ENCODE results near the gene UBTF.

UBTF gene

DNA sequence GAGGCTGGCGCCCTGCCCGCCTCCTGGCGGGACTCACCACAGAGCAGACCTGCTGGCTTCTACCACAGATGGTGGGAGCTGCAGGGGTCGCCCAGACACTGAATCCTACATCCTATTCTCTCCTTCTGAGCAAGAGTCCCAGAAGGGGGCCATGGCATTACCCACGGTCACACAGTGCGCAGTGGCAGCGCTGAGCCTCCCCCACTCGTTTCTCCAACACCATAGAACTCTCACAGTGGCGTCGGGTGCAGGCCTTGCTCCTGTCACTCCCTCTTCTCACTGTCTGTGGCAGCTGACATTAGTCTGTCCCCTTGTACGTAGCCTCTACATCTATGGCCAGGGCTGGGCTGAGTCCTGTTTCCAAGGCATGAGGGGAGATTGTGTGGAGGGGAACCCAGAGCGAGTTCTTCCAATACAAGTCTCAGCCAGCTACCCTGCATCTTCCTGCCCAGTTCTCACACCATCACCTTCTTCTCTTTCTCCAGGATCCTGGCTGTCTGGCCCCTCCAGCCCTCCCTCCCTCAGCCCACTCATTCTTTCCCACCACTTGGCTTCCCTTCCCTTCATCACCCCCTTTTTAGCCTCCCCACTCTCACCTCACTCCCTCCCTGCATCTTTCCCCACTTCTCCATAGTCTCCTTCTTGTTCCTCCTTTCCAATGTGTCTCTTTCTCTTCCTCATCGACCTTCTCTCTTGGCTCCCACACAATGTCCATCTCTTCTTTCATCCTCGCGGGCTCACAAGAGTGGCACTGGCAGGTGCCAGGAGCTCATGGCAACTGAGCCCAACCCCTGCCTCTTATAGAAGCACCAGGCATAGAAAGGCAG is 5.9 kb downstream of the UBTF start:
- no peak for DNase-seq

DNA sequence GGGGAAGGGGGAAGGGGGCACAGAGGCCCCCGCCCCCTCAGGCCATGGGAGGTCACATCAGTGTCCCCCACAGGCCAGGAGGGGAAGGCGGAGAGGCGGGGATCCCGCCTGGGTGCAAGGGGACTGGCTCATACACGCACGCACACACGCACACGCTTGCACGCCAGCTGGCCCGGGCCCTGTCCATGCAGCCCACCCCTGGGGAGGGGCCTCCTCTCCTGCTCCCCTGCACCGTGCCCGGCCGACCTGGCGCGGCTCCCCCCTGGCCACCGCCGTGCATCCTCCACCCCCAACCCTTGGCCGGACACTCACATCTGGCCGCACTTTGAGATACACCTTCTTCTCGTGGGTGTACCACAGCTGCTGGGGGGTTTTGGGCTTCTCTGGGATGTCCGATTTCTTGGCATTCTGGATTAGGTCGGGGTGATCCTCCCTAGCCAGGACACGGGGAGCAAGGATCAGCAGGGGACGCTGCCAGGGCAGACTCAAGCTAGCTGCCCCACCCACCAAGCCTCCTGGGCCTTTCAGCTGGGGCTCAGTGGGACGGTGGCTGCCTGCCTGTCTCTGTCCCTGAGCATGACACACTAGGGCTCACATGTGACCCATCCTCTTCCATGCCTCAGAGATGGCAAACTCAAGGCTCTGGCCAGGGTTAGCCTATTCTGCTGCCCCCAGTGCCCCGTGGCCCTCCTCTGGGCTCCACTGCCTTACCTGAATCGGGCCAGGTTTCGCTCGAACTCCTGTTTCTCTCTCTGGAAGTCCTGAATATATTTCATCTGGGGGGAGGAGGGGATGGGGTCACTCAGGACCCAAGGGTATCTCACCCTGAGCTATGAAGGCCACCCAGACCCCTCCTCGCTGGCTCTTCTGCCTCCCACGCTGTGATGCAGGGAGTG is 6.7 kb downstream of the UBTF start:
- no peak for DNase-seq

DNA sequence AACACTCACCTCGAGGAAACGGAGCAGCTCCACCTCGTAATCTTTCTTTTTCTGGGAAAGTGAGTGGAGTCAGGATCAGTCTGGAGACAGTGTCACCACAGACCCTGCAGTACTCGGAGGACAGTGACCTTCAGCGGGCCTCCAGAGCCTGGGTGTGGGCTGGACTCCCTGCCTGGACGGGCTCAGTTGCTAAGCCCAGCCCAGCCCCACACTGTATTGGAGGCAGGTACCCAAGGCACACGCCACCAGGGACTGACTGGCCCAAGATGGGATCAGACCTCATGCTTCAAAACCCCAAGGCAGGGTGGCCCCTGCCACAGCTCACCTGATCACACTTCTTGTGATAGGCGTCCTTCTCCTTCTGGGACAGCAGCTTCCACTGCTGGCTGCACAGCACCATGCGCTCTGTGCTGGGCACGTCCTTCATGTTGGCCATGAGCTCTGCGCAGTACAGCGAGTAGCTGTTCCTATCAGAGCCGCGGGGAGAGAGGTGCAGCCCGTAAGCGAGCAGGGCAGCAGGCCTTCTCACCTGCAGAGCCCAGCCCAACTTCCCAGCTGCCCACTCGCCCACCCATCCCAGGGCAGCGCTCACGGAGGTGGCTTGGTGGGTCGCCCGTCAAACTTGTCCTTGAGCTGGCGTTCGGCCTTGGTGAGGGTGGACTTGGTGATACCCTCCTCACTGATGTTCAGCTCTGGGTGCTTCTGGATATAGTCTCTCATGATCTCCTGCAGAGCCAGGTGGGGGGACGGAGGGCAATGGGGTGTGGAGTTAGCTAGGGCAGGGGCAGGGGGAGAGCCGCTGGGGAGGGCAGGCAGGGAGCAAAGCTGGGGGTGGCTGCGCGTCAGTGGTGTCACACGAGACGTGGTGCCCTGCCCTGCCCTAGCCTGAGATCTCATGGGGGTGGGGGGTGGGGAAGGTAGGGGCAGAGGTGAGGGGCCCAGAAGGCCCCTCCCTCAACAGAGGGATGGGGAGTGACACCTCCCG is 7.9 kb downstream of the UBTF start:
- DNase-seq, result no peak

DNA sequence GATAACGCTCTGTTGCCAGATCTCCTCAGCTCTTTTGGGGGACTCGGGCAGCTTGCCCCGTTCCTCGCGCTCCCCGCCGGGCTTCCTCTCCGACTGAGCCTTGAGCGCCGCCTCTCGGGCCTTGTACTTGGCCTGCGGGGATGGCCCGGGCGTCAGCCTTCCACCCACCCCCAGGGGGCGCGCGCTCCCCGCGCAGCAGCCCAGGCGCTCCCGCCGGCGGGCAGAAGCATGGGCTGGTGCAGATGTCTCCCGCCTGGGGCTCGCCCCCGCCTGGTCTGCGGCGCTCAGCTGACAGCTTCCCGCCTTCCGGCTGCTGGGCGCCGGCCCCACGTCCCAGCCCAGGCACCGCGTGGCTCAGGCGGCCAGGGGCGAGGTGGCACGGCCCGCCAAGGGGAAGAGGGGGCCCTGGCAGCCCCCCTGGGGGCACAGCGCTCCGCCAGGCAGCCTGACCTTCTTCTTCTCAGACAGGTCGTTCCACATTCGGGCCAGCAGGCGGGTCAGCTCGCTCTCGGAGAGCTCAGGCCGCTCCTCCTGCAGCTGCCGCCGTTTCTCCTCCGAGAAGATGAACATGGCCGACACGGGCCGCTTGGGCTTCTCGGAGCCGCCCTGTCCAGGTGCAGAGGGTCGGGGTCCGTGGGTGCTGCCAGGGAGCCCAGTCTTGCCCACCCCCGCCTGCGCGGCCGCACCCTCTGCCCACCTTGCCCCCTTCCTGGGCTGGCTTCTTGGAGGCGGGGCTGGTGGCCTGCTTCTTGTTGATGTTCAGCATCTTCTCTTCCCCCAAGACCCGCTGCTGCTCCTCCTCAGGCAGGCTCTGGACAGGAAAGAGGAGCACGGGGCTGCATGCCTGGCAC is 8.9 kb downstream of the UBTF start:
- DNase-seq, result peak; percentile 85

DNA sequence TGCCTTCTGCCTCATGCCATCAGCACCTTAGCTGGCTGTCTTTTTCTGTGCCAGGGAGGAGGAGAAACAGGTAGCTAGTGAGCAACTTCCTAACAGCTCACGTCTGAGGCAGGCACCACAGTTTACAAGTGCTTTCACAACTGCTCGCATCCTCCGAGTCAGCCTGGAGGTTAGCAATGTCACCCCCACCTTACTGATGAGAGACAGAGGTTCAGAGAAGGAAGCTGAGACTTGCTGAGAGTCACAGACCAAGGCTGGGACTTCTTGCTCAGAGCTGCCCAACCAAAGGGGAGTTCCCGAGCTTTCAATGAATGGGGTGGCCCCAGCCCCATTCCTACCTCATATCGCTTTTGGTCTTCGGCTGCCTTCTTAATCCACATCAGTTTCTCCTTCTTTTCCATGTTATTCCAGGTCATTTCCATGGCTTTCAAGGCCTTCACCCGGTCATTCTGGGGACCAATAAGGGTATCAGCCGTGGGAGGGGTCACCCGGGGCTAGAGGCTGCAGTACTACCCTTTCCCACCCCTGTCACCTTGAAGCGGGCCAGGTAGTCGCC is 9.6 kb downstream of the UBTF start:
- no peak for DNase-seq

DNA sequence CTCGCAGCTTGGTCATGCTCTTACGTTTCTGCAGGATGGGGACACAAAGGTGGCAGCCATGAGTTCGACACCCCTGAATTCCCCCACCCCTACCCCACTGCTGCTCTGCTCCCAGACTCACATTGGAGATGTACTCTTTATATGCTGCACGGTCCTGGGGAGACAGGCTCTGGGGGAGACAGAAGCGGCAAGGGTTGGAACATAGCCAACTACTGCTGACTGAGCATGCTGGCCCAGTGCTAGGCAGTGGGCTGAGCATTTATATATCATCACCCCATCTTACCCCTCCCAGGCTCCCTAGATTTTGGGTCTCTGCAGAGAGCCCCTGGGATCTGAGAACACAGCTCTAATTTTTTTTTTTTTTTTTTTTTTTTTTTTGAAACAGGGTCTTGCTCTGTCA is 11.7 kb downstream of the UBTF start:
- DNase-seq, result no peak

DNA sequence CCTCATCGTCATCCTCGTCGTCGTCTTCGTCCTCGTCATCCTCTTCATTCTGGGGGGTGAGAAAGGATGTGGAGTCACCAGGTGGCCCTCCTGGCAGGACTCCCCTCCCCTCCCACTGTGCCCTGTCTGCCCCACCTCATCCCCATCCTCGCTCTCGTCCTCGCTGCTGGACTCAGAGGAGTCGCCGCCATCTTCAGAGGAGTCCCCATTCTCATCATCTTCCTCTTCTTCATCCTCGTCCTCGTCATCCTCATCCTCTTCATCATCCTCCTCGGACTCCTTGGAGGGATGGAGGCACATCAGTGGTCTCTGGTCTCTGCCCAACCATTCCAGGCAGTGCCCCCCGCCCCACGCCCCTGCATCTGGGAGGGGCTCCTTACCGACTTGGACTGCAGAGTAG is 12.2 kb downstream of the UBTF start:
- DNase-seq, result no peak

DNA sequence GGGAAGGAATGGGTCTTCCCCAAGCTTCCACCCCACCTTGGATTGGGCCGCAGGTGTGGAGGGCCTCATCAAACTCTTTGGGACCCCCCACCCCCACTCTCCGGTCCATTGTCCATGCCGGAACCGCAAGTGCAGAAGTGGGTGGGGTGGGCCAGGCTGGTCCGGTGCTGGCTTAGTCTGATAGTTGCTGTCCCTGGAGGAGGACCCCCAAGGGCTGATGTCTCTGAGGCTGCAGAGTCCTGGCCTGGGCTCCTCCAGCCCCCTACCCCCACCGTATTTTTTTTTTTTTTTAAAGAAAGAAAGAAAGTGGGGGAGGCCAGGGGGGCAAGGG is 12.7 kb downstream of the UBTF start:
- no peak for DNase-seq

DNA sequence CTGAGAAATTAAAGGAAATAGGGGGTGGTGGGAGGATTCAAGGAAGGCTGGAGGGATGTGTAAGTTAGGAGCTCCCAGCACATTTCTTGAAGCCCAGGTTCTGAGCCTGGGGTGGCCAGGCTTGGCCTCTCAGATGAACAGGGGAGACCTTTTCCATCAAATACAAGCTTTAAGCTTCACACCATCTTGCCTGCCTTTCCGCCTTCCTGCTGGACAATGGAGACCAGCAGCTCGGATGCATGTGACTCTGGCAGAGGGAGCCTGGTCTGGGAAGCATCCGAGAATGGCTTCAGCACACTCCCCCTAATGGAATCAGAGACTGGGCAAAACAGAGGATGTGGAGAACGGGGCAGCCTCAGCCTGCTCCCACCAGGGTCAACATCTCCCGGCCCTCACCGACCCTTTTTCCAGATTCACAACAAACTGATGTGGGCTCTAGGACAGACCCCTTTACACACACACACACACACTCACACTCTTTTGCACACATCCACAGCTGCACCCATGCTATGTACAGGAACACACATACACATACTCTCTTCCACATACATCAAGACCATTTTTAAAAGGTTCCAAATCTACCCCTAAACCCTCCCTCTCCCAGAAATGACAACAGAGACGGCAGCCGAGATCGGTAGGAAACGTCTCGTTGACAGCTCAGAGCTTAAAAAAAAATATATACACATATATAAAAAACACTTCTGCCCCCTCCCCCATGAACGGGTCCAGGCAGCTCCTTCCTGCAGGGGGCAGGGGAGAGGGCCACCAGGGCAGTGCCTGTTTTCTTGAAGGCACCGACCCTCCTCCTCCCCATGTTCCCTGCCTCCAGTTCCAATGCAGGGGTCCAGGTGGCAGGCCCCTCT is 13.3 kb downstream of the UBTF start:
- DNase-seq, result no peak

DNA sequence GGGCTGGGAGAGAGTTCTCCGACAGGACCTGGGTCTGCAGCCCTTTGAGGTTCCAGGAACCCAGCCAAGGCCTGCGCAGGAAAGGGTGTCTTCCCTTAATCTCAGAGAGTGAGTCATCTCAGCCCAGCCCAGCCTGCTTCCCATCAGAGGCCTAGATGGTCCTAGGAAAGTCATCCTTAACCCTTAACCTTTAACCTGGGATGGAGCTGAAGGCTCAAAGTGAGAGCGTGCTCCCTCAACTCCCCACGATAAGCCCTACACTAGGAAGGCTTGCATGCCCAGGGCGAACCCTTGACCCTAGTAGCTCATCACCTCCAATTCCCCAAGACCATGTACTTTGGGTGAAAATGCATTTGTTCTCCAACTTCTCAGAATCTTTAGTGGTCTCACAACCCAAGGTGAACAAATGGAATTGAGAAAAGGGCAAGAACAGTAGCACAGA is 15.0 kb downstream of the UBTF start:
- no peak for DNase-seq

DNA sequence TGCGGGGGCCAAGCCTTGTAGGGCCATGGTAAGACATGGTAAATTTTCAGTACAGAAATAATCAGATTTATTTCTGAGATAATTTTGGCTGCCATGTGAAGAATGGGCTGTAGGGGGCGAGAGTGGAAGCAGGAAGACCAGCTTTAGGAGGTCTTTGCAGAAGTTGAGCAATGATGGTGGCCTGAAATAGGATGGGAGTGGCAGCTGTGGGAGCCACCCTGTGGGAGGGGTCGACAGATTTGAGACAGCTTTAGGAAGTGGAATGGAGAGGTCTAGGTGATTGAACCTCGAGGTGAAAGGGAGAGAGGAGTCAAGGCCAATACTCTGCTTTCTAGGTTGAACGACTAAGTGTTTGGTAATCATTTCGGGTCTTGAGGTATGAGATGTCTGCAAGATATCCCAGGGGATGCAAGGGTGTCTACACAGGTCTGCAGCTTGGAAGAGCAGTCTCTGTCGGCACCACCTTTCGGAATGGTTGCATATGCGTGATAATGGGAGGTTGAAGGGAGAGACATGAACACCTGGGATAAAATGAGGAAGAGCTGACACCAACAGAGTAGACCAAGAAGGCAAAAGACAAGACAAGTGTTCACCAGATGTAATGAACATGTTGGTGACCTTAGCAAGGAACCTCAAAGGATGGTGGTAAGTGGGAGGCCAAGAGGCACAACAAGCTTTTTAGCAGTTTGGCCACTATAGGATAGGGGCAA is 15.6 kb downstream of the UBTF start:
- DNase-seq, result peak; percentile 38

DNA sequence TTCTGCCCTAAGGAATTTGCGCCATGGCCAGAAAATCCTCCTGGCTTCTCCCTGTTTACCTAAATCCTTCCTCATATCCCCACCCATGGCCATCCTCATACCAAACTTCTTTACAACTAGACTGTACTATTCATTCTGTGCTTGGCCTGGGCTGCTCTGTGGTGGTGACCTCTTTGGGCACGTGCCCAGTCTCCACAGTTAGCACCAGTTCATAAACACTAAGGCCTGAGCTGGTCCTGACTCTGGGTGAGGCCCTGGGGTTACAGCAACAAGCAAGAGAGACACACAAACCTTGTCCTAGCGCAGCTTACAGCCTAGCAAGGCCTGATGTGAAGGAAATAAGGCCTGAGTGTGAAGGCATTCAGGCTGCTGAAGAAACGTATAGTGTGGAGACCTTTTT is 16.7 kb downstream of the UBTF start:
- DNase-seq, result no peak

DNA sequence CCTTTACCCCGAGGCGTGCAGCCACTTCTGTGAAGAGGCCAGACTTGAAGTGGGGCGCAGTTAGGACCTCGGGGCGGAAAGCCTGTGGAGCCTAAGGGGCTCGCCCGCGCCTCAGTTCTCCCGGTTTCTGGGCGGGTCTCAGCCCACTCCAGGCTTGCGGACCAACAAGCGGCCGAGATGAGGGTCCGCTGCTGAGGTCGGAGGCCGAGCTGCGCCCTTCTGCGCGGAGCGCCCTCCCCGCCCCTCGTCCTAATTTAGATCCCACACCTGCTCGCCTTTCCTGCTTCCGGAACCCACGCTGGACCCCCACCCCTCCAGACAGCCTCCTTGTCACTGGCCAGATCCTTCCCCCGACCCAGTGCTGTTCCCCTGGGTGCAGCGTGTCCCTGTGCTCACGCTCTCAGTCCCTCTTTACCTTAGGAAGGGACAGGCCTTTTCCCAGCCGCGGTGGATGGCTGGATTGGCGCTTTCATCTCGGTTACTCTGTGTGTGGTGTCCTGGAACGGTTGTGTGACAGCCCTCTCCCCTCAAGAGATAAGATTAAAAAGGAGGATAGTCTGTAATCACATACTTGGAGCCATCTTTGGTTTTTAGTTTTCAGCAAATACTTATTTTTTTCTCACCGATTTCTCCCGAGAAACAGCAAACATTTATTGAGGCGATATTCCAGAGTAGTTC is 18.9 kb downstream of the UBTF start:
- DNase-seq, result no peak

DNA sequence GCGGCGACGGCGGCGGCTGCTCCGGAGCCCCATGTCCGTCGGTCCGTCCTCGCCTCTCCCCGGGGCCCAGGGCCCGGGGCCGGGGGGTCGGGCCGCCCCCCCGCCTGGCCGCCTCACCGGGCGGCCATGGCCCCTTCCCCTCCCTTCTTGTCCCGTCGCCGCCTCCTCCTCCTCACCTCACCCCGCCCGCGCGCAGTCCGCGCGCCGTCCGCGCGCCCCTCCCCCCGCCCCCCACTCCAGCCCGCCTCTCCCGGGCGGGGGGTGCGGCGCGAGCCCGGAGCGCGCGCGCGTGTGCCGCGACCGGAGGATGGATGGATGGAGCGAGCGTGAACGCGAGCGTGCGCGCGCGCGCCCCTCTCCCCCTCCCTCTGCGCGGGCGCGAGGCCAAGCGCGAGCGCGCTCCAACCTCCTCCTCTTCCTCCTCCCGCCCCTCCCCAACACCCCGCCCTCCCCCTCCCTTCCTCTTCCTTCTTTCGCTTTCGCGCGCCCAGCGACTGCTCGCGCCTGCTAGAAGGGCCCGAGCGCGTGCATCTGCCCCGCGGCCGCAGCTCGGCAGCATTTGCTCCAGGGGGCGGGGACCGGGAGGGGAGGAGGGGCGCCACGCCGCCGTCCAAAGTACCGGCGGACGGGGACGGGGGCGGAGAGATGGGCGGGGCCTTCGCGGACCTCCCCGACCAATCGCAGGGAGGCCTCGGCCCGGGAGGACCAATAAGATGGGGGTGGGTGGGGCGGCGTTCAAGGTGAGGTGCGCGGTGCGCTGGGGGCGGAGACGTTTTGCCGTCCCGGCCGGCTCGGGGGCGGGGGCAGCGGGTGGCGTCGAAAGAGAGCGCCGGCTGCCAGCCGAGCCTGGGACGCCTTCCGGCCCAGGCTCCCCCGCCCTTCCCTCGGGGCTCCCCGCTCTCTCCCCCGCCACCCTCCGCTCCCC is 19.7 kb downstream of the UBTF start, which contains the start of gene ATXN7L3:
Gene ATXN7L3 (minus strand): TSS at position 332 of the 925 bp plus-strand sequence. CDS start 1,814 bp downstream, outside the sequence.
- peak; percentile 100 for DNase-seq

DNA sequence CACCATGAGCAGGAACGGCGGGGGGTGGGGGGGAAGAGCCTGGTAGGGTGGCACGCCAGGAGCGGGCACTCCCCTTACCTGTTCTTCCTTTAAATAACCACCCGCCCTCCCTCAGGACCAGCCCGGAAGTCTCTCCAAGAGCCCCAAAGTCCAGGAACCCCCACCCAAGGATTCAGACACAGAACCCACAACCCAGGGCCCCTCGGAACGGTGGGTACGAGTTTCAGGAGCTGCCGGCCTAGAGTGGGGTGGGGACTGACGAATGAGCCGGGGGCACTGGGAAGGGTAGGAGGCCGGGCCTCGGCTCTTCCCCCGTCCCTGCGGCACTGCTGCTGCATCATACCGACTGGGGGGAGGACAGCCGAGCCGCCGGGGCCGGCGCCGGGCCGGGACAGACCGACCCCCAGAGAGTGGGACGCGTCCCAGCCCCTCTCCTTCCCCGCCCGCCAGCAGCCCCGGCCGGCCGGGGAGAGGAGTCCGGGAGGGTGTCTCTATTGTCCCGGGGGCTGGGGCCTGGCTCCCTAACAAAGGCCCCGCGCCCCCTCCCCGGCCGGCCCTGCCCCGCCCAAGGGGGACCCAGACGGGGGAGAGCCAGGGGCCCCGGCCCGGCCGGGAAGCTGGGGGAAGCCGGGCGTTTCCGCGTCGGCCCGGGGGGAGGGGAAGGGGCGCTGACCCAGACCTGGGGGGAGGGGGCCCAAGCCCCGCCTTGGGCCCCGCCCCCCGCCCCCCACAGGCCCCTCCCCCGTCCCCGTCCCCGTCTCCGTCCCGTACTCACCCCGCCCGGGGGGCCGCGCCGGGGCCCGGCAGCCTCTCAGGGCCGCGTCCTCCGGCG is 20.5 kb downstream of the UBTF start:
- peak; percentile 63 for DNase-seq

DNA sequence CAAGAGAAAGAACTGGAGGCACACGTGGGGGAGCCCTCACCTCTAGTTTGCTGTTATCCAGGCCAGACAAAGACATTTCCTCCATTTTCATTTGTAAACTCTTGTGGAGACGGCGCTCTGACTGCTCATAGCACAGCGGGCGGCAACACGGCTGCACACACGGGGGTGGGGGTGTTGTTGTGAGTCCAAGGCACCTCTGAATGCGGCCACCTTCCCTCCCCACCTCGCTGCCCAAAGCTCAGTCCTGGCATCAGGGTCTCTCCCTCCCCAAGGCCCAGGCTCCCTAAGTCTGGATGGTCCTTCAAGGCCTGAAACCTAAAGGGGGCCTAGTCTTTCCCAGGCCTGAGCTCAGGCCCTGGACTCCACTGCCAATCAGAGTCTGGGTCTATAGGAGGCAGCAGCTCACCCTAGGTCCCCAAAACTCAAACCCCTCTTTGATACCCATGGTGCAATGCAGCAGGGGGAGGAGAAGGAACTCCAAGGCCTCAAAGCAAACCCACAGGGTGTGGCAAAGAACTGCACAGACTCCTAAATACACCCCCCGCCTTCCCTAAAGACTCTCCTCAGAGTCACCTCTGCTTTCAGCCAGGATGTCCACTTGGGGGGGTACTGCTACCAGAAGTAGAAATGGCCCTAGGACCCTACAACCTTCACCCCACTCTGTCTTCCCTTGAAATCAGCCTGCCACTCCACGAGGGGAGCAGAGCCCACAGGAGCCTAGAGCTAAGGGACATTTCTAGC is 21.3 kb downstream of the UBTF start:
- no peak for DNase-seq
